Erythroblast (primary cell): ENCODE measurements around the gene HSFX3.
A peak's percentile ranks its signal among the peaks of the same experiment; 100 is the strongest.

Experiments used
- DNase-seq, 2 experiments: peaks; one replicate each; lab custom pipeline; 2025; lab: John Stamatoyannopoulos, UW
- GATA1 ChIP-seq: IDR thresholded peaks from 2 replicates; pipeline ENCODE4 v1.6.1; 2011; ENCODE audit warnings: low read depth, mild to moderate bottlenecking, control low read depth, low read length, moderate library complexity
- POLR2A ChIP-seq: IDR thresholded peaks from 2 replicates; pipeline ENCODE4 v1.6.1; 2011; ENCODE audit warnings: mild to moderate bottlenecking, low read length

The HSFX3 gene

GRCh38 chrX:149522916-149523315 lies 26.8 kb downstream of the HSFX3 start:
- TF ChIP-seq GATA1: no peak
- TF ChIP-seq POLR2A: no peak

DNA sequence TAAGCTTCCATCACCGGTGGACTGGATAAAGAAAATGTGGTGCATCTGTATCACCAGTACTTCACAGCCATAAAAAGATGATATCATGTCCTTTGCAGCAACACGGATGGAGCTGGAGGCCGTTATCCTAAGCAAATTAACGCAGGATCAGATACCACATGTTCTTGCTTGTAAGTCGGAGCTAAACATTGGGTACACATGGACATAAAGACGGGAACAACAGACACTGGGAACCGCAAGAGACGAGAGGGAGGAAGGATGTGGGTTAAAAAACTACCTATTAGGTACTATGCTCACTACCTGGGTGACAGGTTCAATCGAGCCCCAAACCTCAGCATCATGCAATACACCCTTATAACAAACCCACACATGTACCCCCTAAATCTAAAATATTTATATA lies 28.3 kb downstream of the HSFX3 start:
- peak in 1 of 2 experiments; percentile 22 for DNase-seq
- no peak for TF ChIP-seq GATA1
- no peak for TF ChIP-seq POLR2A

More at GRCh38 chrX:149522916-149523315, 26.8 kb downstream of the HSFX3 start:
- peak in 1 of 2 experiments; percentile 2 for DNase-seq

DNA sequence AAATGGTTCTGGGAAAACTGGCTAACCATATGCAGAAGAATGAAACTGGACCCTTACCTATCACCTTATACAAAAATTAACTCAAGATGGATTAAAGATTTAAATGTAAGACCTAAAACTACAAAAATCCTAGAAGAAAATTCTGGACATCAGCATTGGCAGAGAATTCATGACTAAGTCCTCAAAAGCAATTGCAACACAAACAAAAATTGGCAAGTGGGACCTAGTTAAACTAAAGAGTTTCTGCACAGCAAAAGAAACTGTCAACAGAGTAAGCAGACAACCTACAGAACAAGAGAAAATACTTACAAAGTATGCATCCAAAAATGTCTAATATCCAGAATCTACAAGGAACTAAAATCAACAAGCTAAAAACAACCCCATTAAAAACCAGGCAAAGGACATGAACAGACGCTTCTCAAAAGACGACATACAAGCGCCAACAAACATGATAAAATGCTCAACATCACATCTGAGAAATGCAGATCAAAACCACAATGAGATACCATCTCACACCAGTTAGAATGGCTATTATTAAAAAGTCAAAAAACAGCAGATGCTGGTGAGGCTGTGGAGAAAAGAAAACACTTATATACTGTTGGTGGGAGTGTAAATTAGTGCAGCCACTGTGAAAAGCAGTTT lies 29.0 kb downstream of the HSFX3 start:
- DNase-seq: peak; percentile 9 to 60

GRCh38 chrX:149518236-149518635 lies 31.5 kb downstream of the HSFX3 start:
- peak in 1 of 2 experiments; percentile 6 for DNase-seq
- no peak for TF ChIP-seq POLR2A
- TF ChIP-seq GATA1: no peak

DNA sequence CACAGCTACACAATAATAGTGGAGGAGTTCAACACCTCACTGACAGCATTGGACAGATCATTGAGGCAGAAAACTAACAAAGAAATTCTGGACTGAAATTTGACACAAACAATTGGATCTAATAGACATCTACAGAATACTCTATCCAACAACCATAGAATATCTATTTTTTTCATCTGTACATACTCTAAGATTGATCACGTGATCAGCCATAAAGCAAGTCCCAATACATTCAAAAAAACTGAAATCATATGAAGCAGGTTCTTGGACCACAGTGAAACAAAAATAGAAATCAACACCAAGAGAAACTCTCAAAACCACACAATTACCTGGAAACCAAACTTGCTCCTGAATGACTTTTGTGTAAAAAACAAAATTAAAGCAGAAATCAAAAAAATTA lies 32.4 kb downstream of the HSFX3 start:
- TF ChIP-seq GATA1 (no peak), POLR2A (no peak)

GRCh38 chrX:149516604-149517003 lies 33.1 kb downstream of the HSFX3 start:
- peak; percentile 15 to 17 for DNase-seq
- TF ChIP-seq GATA1 (no peak), POLR2A (no peak)

More for the DNA sequence above, 32.4 kb downstream of the HSFX3 start:
- DNase-seq: no peak

DNA sequence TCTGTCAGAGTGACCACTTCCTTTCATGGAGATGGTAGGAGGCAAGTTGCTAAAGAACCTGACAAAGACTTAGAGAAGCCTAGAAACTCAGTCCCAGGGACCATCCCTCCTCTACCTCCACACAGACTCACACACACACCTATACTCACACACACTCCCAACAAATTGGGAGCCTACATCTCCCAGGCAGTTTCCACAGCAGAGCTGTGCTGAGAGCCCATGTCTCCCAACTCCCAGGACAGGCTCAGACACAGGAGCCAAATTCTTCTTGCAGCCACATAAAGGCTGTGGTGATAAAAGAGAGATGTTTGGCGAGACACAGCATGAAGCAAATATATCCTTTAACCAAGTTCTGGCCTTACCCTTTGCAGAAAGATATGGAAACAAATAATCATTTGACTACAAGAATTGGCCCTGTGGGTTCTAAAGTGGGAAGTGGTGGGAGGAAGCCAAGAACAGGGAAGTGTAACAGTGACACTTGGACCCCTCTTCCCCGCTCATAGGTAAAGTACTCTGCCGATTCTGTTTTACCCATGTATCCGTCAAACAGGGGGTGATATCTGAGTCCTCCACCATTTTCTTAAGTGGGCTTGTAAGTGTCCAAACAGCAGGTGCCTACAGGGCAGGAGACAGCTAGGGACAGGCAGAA lies 33.6 kb downstream of the HSFX3 start:
- DNase-seq: no peak
- no peak for TF ChIP-seq GATA1
- TF ChIP-seq POLR2A: no peak

GRCh38 chrX:149513825-149514428 lies 35.8 kb downstream of the HSFX3 start:
- TF ChIP-seq POLR2A (no peak), GATA1 (no peak)
- DNase-seq: peak; percentile 1 to 4

DNA sequence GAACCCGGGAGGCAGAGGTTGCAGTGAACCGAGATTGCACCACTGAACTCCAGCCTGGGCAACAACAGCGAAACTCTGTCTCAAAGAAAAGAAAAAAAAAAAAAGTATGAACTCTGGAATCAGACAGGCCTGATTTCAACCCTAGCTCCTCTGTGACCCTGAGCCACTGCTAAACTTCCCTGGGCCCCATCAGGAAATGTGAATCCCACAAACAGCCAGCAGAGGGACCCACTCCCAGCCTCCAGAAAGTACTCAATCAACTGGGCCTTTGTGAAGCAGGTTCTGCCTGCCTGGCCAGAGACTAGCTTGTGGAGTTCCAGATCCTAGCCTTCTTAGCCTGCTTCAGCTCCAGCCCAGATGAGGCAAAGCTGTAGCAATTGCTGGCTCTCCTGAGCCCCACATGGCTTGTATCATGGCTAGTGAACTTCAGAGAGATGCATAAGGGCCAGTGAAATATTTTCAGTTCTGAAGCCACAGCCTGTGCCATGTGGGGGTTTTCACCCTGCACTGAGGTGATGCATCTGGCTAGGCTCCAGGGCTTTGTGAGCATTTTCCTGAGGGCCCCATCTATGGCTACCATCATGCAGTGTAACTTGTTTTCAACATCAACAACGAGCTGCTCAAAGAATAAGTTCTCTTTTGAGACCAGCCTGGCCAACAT lies 37.4 kb downstream of the HSFX3 start:
- TF ChIP-seq POLR2A (no peak), GATA1 (no peak)

GRCh38 chrX:149511081-149511480 lies 38.6 kb downstream of the HSFX3 start:
- TF ChIP-seq POLR2A (no peak), GATA1 (no peak)
- no peak for DNase-seq

More for the DNA sequence above, 37.4 kb downstream of the HSFX3 start:
- DNase-seq: peak; percentile 59 to 72

GRCh38 chrX:149510386-149510785 lies 39.3 kb downstream of the HSFX3 start:
- peak; percentile 5 to 47 for DNase-seq
- TF ChIP-seq POLR2A: no peak
- TF ChIP-seq GATA1: no peak

DNA sequence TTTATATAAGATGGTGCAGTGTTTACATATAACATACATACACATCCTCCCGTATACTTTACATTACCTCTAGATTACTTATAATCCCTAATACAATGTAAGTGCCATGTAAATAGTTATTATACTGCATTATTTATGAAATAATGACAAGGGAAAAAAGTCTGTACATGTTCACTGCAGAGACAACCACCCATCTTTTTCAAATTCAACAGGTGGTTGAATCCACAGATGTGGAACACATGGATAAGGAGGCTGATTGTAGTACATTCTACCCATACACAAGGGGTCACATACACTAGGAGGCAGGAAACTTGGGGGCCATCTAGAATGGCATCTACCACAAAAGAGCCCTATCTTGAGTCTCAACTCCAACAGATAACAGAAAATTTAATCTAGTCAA lies 41.3 kb downstream of the HSFX3 start:
- no peak for DNase-seq
- no peak for TF ChIP-seq GATA1
- TF ChIP-seq POLR2A: no peak

GRCh38 chrX:149506349-149506748 lies 43.4 kb downstream of the HSFX3 start:
- DNase-seq: no peak
- no peak for TF ChIP-seq POLR2A
- no peak for TF ChIP-seq GATA1

DNA sequence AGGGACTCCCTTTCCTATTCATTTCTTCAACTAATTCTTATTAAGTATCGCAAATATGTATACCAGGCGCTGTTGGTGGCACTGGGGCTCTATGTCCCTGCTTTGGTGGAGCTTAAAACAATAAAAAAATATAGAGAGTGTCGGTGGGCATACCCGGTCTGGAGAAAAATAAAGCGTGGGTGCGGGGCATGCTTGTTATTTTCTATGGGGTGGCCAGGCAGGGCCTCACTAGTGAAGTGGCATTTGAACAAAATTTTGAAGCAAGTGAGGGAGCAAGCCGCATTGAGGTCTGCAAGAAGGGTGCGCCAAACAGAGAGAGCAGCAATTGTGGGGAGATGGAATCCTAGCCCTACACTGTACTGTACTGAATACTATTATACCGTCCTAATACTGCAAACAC lies 44.1 kb downstream of the HSFX3 start:
- TF ChIP-seq POLR2A (no peak), GATA1 (no peak)
- no peak for DNase-seq
